ENCODE measurements around the gene NPAS3. TPM values are rescaled to one million over a fixed set of nuclear protein-coding genes. Genes with fewer than 3 reads are reported as not detected.

The NPAS3 gene
- total and polyA plus RNA-seq, 2 of the 8 experiments (the other 6 are each of a cell fraction or from before 2014, with no cell fraction given): 0.11 to 0.60 TPM

DNA sequence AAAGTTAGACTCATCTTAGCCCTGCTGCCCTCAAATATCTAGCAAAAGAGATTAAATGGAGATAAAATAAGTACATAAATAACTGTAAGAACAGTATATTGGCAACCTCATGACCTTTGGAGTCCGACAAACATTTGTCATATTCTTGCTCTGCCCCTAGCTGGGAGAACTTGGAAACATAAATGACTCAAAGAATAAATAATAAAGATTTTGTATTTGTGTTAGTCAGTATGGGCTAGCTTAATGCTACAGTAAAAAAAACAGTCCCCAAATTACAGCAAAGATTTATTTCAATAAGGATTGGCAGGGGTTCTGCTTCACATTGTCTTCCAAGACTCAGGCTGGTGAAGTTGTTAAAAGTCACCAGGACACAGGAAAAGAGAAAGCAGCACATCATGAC, 791.5 kb downstream of the NPAS3 start:
- CTCF ChIA-PET (ENCODE audit: partially characterized antibody): interaction anchor here (1.0 kb wide), 1 partner anchor 8 kb away, joined by 3 read pairs; no protein-coding TSS in a partner anchor

More for the DNA sequence above, 791.5 kb downstream of the NPAS3 start:
- Histone ChIP-seq H3K23ac (ENCODE audit: insufficient read length) (no peak overlapping the region), H2BK12ac (ENCODE audit: low read depth, low read length) (no peak overlapping the region), H4K91ac (replicated peaks; ENCODE audit: insufficient read length, low read length) (no peak overlapping the region), H3K79me1 (ENCODE audit: low read depth, low read length) (no peaks in the 10 kb centered on the region), H3K4ac (replicated peaks; ENCODE audit: insufficient read length, low read depth, low read length) (no peak overlapping the region), H3K4me2 (ENCODE audit: insufficient read depth in 1 of 2, low read depth in 2 of 2, low read length in 2 of 2) (no peak overlapping the region), H4K20me1 (replicated peaks in 1 of 2; ENCODE audit: control insufficient read depth in 1 of 2, insufficient read depth in 2 of 2, low read length in 2 of 2) (no peaks in the 10 kb centered on the region), H2BK15ac (ENCODE audit: low read length) (no peak overlapping the region), H2BK20ac (ENCODE audit: low read length) (no peak overlapping the region), H2AFZ (ENCODE audit: low read length) (no peak overlapping the region), H4K8ac (ENCODE audit: extremely low read depth, insufficient read depth, low read length) (no peak overlapping the region), H3K36me3 (ENCODE audit: control insufficient read depth in 2 of 4, insufficient read depth in 4 of 4, low read length in 3 of 4) (no peaks in the 10 kb centered on the region), H3K27me3 (replicated peaks in 1 of 4; ENCODE audit: control insufficient read depth in 3 of 4, extremely low read depth in 1 of 4, insufficient read depth in 3 of 4, low read length in 3 of 4) (no peaks in the 10 kb centered on the region), H2BK5ac (ENCODE audit: low read depth, low read length) (no peak overlapping the region), H3K56ac (replicated peaks; ENCODE audit: insufficient read length, low read depth, low read length) (no peak overlapping the region), H3K79me2 (ENCODE audit: control insufficient read depth in 1 of 2, insufficient read depth in 2 of 2, low read length in 2 of 2) (no peaks in the 10 kb centered on the region), H3K23me2 (ENCODE audit: low read depth, low read length) (no peaks in the 10 kb centered on the region), H2AK5ac (ENCODE audit: low read depth, low read length) (no peak overlapping the region), H3K18ac (ENCODE audit: extremely low read depth, low read length) (no peak overlapping the region), H3K9me3 (ENCODE audit: insufficient read depth in 2 of 2, low read depth in 1 of 2, low read length in 1 of 2) (no peaks in the 10 kb centered on the region), H3K9ac (replicated peaks in 1 of 4; ENCODE audit: extremely low read depth in 1 of 4, low read depth in 3 of 4, low read length in 3 of 4) (no peak overlapping the region), H3K4me3 (ENCODE audit: extremely low read depth in 1 of 4, insufficient read depth in 2 of 4, low read depth in 3 of 4, low read length in 4 of 4) (no peak overlapping the region), H3K14ac (ENCODE audit: insufficient read length) (no peak overlapping the region), H3K27ac (ENCODE audit: low read depth, low read length) (no peak overlapping the region), H3K4me1 (replicated peaks in 1 of 4; ENCODE audit: control insufficient read depth in 3 of 4, insufficient read depth in 4 of 4, low read length in 3 of 4) (no peaks in the 10 kb centered on the region), H4K5ac (ENCODE audit: insufficient read length, low read depth, low read length) (no peak overlapping the region), H2BK120ac (replicated peaks; ENCODE audit: low read depth, low read length) (no peak overlapping the region)
- POLR2A ChIA-PET (ENCODE audit: partially characterized antibody): no interaction called here
- no peak for TF ChIP-seq SRF (IDR thresholded peaks at IDR 0.05; ENCODE audit: low read depth, low read length)
- FAIRE-seq (no peak), DNase-seq (ENCODE audit: low read depth in 1 of 2, low spot score in 2 of 2) (no peak)
- 89% methylated on average over 1 of the region's 1 CpG; no CpG with 5 or more reads in 1 of the 2 experiments for WGBS, 2 experiments (ENCODE audit: extremely low coverage in 1 of 2, insufficient coverage in 1 of 2, insufficient read length in 1 of 2, insufficient replicate concordance in 2 of 2, low coverage in 1 of 2, low lambda C conversion rate in 2 of 2, missing lambda C conversion rate in 1 of 2)

All from H1 (cell line).